GM03348 (cell line): Measurements from ENCODE around the gene ETV3.

Source experiments
- DNase-seq: peaks from one replicate; pipeline ENCODE4 v3.0.0; 2012; ENCODE audit warnings: low spot score

The ETV3 gene

GRCh38 chr1:157161901-157162300 lies 23.7 kb upstream of the ETV3 start:
- DNase-seq, result no peak

- DNase-seq, result no peak
Observed at GRCh38 chr1:157158967-157159366, 20.8 kb upstream of the ETV3 start.

DNA sequence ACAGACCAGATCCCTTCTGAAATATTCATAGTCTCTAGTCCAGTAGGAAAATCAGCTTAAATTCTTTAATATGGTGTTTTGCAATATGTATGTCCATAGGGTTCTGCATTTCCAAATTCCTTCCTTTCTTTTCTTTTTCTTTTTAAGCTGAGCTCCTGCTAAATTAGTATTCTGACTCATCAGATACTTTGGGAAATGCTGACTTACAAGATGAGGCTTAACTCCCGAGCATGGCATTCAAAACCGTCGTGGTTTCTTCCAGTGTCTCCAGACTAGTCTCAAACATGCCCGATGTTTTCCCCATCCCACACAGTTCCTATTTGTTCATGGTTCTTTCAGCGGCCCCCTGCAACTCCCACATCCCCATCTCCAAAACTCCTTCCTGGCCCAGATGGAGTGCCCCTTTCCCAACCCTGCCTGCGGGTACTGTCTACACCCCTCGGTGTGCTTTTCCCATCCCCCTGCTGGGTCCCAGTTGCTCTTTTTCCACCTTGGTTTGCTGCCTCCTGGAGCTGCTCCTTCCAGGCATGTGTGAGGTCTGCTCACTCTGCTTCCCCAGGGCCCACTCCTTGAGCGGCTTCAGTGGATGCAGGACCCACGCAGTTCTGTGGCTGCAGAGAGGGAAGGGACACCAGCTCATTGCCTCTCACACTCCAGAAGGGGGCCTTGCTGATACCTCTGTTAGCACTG lies 19.5 kb upstream of the ETV3 start:
- peak; percentile 62 for DNase-seq

DNA sequence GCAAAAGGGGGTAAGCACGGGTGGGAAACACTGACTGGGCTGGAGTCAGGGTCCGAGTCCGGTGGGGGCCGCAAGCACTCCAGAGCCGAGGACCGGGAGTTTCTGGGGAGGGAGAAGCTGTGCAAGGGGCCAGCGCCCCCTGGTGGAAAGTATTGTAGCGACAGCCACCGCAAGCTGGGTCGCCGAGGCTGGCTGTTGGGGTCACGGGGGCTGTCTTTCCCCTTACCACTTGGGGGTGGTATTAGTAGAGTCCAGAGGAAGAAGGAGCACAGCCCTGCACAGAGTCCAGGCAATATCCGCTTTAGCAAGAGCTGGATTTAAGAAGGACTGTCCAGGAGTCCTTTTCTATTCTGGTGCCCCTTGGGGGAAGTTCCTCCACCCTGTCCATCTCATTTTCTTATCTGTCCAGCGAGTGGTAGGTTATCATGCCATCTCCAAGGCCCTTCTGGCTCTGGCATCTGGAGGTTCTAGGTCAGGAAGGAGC lies 17.9 kb upstream of the ETV3 start:
- peak; percentile 90 for DNase-seq

GRCh38 chr1:157155658-157156057 lies 17.5 kb upstream of the ETV3 start:
- DNase-seq, result peak; percentile 38

- no peak for DNase-seq
Observed at GRCh38 chr1:157154940-157155514, 16.8 kb upstream of the ETV3 start.

GRCh38 chr1:157154291-157154690 lies 16.1 kb upstream of the ETV3 start:
- DNase-seq, result no peak

- DNase-seq, result no peak
Observed at GRCh38 chr1:157153746-157154145, 15.6 kb upstream of the ETV3 start.

- DNase-seq, result no peak
Observed at GRCh38 chr1:157152510-157152909, 14.3 kb upstream of the ETV3 start.

DNA sequence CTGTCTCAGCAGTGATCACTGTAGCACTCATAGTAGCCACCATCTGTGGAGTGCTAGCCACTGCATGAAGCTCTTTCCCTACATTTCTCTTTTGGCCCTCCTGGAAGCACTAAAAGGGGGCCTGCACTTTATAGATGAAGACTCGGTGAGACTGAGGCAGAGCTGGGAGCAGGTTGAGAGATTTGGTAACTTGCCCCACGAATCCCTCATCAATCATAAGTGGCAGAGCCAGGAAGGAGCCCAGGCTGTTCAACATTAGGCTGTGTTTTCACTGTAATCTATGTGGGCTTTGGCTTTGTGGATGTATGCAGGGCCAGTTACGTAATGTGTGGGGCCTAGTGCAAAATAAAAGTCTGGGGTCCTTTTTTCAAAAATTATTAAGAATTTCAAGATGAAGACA lies 13.3 kb upstream of the ETV3 start:
- DNase-seq, result no peak

DNA sequence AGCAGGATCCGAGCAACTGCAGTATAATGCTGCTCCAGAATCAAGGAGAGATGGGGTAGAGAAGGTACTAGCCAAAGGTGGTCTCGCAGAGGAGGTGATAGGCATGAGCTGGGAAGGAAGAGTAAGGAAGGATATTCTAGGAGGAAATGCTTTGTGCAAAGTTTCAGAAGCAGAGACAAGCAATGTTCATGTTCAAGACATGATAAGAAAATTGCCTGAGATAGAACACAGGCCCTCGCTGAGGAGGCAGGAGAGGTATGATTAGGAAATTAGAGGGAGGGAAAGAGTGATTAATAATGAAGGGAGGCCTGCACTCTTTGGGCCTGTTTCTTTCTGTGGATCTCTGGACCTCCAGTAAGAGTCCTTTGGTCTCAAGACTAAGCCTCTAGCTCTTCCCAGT lies 12.9 kb upstream of the ETV3 start:
- no peak for DNase-seq

- DNase-seq, result no peak
Observed at GRCh38 chr1:157150631-157151030, 12.4 kb upstream of the ETV3 start.

DNA sequence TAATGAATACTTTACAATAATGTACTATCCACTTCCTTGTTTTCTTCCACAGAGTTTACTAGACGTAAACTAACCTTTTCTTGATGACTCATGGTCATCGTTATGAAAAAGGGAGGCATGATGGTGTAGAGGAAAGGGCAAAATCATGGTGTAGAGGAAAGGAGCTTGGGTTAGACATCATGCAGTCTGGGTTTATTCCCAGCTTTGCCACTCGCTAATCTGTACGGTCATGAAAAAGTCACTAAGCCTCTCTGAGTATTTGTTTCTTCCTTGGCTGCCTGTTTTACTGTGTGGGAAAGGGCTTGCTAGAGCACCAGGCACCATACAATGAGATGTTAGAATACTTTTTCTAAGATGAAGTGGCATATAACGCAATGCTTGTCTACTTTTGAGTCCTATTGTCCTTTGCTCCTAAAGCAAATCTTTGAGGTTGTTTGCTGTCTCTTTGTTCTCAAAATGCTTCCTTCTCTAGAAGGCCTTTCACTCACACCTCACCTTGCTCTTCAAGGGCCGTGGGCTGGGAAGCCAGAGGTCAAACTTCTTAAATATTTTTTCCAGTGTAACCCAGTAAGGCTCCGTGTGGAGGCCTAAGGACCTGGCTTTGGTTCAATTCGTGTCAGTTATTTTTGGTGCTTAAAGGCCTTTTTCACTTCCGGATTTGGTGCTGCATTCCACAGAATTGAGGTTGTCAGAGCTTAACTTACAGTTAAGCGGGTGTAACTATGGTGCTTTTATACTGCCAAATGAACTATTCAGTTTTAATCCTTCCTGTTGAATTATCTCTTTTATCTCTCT lies 9.9 kb upstream of the ETV3 start:
- no peak for DNase-seq

DNA sequence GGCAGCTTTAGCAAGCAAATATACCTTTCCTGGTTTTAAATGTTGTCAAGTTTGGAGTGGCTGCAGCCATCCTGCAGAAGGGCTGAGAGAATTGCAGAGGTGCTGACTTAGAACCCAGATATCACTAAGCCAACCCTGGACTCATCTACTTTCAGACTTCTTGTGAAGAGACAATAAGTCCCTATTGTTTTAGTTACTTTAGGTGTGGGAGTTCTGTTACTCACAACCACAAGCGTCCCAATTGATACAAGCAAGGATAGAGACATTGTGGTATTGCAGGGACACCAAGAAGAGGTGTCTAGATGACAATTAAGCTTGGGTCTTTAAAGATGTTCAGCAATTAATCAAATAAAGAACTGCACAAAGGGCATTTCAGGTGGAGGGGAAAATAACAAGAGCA lies 8.8 kb upstream of the ETV3 start:
- no peak for DNase-seq

DNA sequence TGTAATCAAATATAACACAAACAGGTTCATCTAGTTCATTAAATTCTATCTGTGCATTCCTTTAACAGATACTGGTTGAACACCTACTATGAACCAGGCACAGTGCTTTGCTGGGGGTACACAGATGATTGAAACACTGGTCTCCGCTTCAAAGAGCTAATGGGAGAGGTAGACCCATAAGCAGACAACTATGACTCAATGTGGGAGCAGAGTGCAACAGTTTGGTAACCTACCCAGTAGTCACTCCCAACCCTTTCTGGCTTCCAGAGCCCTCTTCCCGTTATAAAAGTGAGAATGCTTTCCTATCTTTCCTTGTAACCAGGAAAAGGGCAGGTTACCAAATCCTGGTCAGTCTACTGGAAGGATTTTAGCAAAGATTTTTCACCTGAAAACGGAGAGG lies 8.0 kb upstream of the ETV3 start:
- no peak for DNase-seq

GRCh38 chr1:157145076-157145475 lies 6.9 kb upstream of the ETV3 start:
- DNase-seq, result no peak

DNA sequence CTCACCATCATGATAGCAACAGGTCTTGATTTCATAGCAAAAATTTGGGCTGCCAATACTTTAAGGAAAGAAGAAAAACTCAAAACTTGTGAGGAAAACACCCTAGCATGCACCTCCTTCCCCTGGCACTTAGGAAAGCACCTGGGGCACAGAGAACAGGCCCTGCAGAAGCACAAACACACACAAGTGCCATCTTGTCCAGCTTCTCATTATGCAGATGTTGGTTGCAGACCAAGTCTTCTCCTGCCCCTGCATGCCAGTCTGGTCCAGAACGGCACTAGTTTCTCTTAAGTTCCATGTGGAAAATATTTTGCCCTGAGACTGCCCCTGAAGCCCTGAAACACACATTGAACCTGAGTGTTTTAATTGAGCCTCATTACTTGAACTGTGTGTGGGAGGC lies 6.3 kb upstream of the ETV3 start:
- no peak for DNase-seq

DNA sequence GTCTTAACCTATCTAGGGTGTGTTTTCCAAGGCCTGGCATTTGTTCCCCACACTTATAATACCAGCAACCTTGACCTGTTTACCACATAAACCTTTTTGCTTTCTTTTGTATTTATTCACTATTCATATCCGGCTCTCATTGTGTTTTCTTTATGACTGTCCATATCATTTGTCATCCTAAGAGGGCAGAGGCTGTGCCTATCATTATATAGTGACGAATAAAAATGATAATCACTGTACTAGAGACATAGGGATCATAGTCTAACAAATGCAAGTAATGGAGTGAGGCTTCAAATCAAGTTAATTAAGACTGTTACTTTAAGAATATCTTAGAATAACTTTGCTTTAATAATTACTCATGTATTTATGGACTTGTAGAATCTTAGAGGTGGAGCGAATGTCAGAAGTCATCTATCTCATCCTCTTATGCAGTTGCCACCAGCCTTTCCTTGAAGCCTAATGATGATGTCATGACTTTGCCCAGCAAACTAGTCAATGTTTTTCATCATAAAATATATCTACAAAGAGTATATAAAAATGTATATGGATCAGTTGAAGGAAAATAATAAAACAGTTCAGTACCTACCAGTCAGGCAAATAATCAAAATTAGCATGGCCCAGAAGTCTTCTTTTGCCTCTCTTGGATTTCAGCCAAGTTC lies 4.7 kb upstream of the ETV3 start:
- no peak for DNase-seq

DNA sequence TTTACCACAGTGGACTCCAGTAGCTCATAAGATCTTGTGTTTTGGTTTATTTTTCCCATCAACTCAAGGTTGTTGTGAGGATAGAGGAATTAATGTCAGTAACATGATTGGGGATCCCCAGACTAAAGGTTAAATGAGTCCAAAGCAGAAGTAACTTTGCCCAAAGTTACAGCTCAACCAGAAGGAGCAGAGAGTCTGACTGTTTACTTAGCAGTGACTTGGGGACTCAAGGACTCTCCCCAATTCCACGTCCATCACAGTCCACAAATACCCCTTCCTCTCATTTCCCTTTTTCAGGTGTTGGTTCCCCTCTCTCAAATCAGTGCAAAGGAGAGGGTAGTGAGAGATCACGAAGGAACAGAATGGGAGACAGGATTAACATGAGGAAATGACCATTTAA lies 4.0 kb upstream of the ETV3 start:
- DNase-seq, result no peak

DNA sequence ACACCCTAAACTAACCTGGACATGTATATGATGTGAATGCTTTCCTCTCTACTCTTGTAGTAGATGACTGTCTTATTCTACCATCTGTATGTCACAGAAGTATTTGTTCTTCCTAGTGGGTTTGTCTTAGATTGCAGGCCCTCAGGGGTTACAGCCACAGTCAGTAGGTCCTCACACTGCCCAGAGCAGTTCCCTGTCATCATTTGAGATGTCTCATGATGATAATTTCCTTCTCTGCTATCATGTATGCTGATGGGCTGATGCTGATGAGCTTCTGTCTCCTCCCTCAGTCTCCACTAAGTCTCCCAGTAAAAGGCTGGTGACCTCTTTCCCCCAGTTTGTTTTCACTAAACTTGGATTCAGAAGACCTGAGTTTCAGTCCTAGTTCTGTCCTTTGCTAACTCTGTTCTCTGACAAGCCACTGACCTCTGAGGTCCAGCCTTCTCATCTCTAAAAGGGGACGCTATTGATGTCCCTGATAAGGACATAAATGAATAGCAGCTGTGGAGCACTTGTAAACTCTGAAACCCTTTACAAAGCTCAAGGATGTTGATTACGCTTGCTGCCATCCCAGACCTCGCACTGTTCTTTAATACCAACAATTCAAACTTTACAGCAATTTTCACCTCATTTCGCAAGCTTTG lies 3.1 kb upstream of the ETV3 start:
- DNase-seq, result no peak

DNA sequence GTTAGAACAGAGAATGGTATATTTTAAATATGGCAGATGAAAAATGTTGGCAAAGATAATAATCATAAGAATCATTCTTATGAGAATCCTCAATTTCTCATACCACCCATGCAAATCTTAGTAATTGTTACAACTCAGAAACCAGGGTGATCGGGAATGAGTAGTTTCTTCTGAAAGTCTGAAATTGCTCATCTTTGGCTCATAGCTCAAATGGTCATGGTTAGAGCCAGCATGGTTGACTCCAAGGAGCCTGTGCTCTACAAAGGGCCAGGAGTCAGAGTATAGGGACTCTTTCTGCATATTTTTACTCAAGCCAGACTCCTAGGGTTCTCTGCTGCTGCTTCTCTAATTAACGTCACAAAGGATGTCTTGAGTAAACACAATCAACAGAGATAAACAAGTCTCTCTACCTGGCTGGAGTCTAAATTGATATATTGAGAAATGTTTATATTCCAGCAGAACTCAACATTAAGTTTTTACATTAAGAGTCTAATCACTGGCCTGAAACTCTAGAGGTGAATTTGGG lies 1.9 kb upstream of the ETV3 start:
- no peak for DNase-seq
